H1 (cell line): ENCODE results near the gene CD28.

ENCODE experiments used
- BRCA1 ChIP-seq: IDR thresholded peaks from 2 replicates; pipeline ENCODE4 v1.6.1; 2012; ENCODE audit warnings: low read depth, low read length, improper control_type of control experiment
- CTCF ChIP-seq, 3 experiments: IDR thresholded peaks; 1 replicate in 2 of 3; 2 replicates in 1 of 3; pipeline versions ENCODE4 v1.5.1 to v1.6.1; 2011; ENCODE audit warnings: low read length in 3 of 3, mild to moderate bottlenecking in 3 of 3, inconsistent platforms in 2 of 3, low read depth in 1 of 3, moderate library complexity in 1 of 3; ENCODE audit not compliant: insufficient read depth in 1 of 3; ENCODE audit errors: control extremely low read depth in 1 of 3
- MAX ChIP-seq: IDR thresholded peaks from 2 replicates; pipeline ENCODE4 v1.6.1; 2012; ENCODE audit warnings: inconsistent platforms
- POLR2AphosphoS5 ChIP-seq: IDR thresholded peaks from 2 replicates; pipeline ENCODE4 v1.6.1; 2011; ENCODE audit warnings: low read depth, low read length
- RXRA ChIP-seq: IDR thresholded peaks from 2 replicates; pipeline ENCODE4 v1.6.1; 2011; ENCODE audit warnings: low read depth, mild to moderate bottlenecking, low read length, moderate library complexity; ENCODE audit not compliant: insufficient read depth
- TAF1 ChIP-seq: IDR thresholded peaks from 2 replicates; pipeline ENCODE4 v1.6.1; 2011; ENCODE audit warnings: mild to moderate bottlenecking, low read depth, low read length

- TF ChIP-seq CTCF (IDR thresholded peaks at IDR 0.05; ENCODE audit: control extremely low read depth in 1 of 3, insufficient read depth in 1 of 3, low read depth in 1 of 3, low read length in 3 of 3) (no peak), RXRA (no peak), TAF1 (no peak), MAX (no peak), BRCA1 (no peak), POLR2AphosphoS5 (no peak)
These were observed 35.5 kb upstream of the CD28 start for GRCh38 chr2:203670939-203671338.
